HepG2 (cell line): ENCODE results near the gene ISG20L2. TPM values are rescaled to one million over a fixed set of nuclear protein-coding genes. Genes with fewer than 3 reads are reported as not detected.

Experiments used
- AHR ChIP-seq: IDR thresholded peaks from 2 replicates; pipeline ENCODE4 v1.6.1; 2018; ENCODE audit warnings: missing genetic modification reagents, missing compliant biosample characterization
- KLF16 ChIP-seq, 2 experiments: sonication (generic) in 1 of 2; formaldehyde crosslinking in 1 of 2; IDR thresholded peaks; 2 replicates each; pipeline versions ENCODE4 v1.6.1 to v1.8.0; 2016 to 2023; ENCODE audit warnings: missing genetic modification reagents in 2 of 2, missing compliant biosample characterization in 1 of 2
- RAD21 ChIP-seq: fragments of 450-650 bp; formaldehyde crosslinking; IDR thresholded peaks from 2 replicates; pipeline ENCODE4 v1.5.0; 2020; ENCODE audit warnings: mild to moderate bottlenecking
- RBM39 ChIP-seq: fragments of 200-400 bp; formaldehyde crosslinking; IDR thresholded peaks from one replicate; pipeline ENCODE4 v1.6.1; 2018; ENCODE audit warnings: antibody characterized with exemption, mild to moderate bottlenecking, low read depth, low read length; ENCODE audit not compliant: poor library complexity, severe bottlenecking
- ZMYM4 ChIP-seq: sonication (generic); formaldehyde crosslinking; IDR thresholded peaks from 2 replicates; pipeline ENCODE4 v1.8.1; 2023; ENCODE audit warnings: mild to moderate bottlenecking, missing genetic modification reagents
- ZNF292 ChIP-seq: sonication (generic); formaldehyde crosslinking; IDR thresholded peaks from 2 replicates; pipeline ENCODE4 v1.8.1; 2022; ENCODE audit warnings: mild to moderate bottlenecking, low read depth, missing genetic modification reagents, borderline replicate concordance
- ZNF589 ChIP-seq: sonication (generic); formaldehyde crosslinking; conservative IDR thresholded peaks from 2 replicates; pipeline ENCODE4 v1.8.0; 2022; ENCODE audit warnings: mild to moderate bottlenecking, moderate library complexity, missing genetic modification reagents
- ZNF737 ChIP-seq: sonication (generic); formaldehyde crosslinking; IDR thresholded peaks from 2 replicates; pipeline ENCODE4 v1.5.0; 2020; ENCODE audit warnings: missing genetic modification reagents, mild to moderate bottlenecking, borderline replicate concordance
- ZSCAN20 ChIP-seq: sonication (generic); formaldehyde crosslinking; IDR thresholded peaks from 2 replicates; pipeline ENCODE4 v1.4.0; 2020; ENCODE audit warnings: missing genetic modification reagents, mild to moderate bottlenecking, borderline replicate concordance
- polyA plus RNA-seq, 8 experiments: library from polyadenylated mRNA; depleted of rRNA in 3 of 8; stranded (reverse) in 7 of 8; unstranded in 1 of 8; fragments of >200 nt; fragmentation: Illumina TruSeq in 4 of 8; extraction: Trizol in 4 of 8; gene quantifications; 2 replicates each; pipeline versions ENCODE4 v1.2.1 to v1.2.3, GENCODE V29; 2011 to 2016; ENCODE audit warnings: low read depth in 4 of 8, missing spikeins in 1 of 8, mixed read lengths in 1 of 8; ENCODE audit not compliant: insufficient read depth in 1 of 8
- total RNA-seq, 5 experiments: library from RNA; depleted of rRNA; stranded (reverse); fragments of >200 nt; fragmentation: Illumina TruSeq; extraction: Trizol; gene quantifications; 2 replicates each; pipeline ENCODE4 v1.2.3, GENCODE V29; 2016; ENCODE audit warnings: low read depth in 1 of 5
- TF ChIP-seq, protein P1 (sequence below), 2 experiments: fragments of 450-650 bp in 1 of 2; sonication (generic) in 1 of 2; formaldehyde crosslinking in 1 of 2; IDR thresholded peaks; 2 replicates each; pipeline versions ENCODE4 v1.6.1 to v1.8.0; 2016 to 2022; ENCODE audit warnings: antibody characterized with exemption in 1 of 2, mild to moderate bottlenecking in 1 of 2, missing genetic modification reagents in 1 of 2
- TF ChIP-seq, protein P2 (sequence below): sonication (generic); formaldehyde crosslinking; IDR thresholded peaks from 2 replicates; pipeline ENCODE4 v1.5.1; 2020; ENCODE audit warnings: mild to moderate bottlenecking, moderate library complexity, missing genetic modification reagents
- TF ChIP-seq, protein P3 (sequence below): sonication (generic); formaldehyde crosslinking; IDR thresholded peaks from 2 replicates; pipeline ENCODE4 v1.4.0; 2020; ENCODE audit warnings: mild to moderate bottlenecking, missing genetic modification reagents
- TF ChIP-seq, protein P4 (sequence below): sonication (generic); formaldehyde crosslinking; IDR thresholded peaks from 2 replicates; pipeline ENCODE4 v1.4.0; 2020; ENCODE audit warnings: missing genetic modification reagents, borderline replicate concordance

The ISG20L2 gene
- total and polyA plus RNA-seq, 2 of the 13 experiments (the other 11 are each of a cell fraction or from before 2014, with no cell fraction given) = 19.8 to 21.3 TPM

DNA sequence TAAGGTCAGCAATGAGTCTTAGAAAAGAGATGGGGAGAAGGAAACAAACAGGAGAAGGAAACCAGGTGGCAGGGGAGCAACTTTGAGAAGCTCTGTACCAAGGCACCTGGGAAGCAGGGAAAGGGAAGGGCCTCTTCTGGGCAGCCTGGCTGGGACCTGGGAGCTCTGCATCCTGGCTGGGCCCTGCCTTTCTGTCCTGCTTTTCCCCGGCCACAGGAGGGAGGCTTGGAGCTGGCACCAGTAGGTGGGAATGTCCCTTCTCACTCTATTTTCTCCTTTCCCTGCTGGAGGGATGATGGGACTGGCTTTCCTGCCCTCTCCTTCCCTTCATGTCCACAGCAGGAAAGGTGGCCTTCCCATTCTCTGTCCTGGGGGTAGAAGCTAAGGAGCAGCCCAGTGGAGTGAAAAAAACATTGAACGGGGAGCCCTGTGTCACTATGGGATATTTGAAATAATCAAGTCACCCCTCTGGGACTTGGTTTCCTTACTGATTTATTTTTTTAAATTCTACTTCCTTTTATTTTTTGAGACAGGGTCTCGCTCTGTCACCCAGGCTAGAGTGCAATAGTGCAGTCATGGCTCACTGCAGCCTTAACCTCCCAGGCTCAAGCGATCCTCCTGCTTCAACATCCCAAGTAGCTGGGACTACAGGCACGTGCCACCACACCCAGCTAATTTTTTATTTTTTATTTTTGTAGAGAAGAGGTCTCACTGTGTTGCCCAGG is 46.2 kb downstream of the ISG20L2 start (continued):
- no peak for TF ChIP-seq ZNF737 (CRISPR knock-in tag)
- TF ChIP-seq, protein P1, sequence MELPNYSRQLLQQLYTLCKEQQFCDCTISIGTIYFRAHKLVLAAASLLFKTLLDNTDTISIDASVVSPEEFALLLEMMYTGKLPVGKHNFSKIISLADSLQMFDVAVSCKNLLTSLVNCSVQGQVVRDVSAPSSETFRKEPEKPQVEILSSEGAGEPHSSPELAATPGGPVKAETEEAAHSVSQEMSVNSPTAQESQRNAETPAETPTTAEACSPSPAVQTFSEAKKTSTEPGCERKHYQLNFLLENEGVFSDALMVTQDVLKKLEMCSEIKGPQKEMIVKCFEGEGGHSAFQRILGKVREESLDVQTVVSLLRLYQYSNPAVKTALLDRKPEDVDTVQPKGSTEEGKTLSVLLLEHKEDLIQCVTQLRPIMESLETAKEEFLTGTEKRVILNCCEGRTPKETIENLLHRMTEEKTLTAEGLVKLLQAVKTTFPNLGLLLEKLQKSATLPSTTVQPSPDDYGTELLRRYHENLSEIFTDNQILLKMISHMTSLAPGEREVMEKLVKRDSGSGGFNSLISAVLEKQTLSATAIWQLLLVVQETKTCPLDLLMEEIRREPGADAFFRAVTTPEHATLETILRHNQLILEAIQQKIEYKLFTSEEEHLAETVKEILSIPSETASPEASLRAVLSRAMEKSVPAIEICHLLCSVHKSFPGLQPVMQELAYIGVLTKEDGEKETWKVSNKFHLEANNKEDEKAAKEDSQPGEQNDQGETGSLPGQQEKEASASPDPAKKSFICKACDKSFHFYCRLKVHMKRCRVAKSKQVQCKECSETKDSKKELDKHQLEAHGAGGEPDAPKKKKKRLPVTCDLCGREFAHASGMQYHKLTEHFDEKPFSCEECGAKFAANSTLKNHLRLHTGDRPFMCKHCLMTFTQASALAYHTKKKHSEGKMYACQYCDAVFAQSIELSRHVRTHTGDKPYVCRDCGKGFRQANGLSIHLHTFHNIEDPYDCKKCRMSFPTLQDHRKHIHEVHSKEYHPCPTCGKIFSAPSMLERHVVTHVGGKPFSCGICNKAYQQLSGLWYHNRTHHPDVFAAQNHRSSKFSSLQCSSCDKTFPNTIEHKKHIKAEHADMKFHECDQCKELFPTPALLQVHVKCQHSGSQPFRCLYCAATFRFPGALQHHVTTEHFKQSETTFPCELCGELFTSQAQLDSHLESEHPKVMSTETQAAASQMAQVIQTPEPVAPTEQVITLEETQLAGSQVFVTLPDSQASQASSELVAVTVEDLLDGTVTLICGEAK (IDR thresholded peaks at IDR 0.05) = no peak
- TF ChIP-seq, protein P1 (CRISPR knock-in tag; IDR thresholded peaks at IDR 0.05) = no peak
- no peak for TF ChIP-seq RBM39
- no peak for TF ChIP-seq AHR
- TF ChIP-seq, protein P2, sequence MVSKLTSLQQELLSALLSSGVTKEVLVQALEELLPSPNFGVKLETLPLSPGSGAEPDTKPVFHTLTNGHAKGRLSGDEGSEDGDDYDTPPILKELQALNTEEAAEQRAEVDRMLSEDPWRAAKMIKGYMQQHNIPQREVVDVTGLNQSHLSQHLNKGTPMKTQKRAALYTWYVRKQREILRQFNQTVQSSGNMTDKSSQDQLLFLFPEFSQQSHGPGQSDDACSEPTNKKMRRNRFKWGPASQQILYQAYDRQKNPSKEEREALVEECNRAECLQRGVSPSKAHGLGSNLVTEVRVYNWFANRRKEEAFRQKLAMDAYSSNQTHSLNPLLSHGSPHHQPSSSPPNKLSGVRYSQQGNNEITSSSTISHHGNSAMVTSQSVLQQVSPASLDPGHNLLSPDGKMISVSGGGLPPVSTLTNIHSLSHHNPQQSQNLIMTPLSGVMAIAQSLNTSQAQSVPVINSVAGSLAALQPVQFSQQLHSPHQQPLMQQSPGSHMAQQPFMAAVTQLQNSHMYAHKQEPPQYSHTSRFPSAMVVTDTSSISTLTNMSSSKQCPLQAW (CRISPR knock-in tag) = no peak
- TF ChIP-seq ZMYM4 = no peak
- TF ChIP-seq, protein P3, sequence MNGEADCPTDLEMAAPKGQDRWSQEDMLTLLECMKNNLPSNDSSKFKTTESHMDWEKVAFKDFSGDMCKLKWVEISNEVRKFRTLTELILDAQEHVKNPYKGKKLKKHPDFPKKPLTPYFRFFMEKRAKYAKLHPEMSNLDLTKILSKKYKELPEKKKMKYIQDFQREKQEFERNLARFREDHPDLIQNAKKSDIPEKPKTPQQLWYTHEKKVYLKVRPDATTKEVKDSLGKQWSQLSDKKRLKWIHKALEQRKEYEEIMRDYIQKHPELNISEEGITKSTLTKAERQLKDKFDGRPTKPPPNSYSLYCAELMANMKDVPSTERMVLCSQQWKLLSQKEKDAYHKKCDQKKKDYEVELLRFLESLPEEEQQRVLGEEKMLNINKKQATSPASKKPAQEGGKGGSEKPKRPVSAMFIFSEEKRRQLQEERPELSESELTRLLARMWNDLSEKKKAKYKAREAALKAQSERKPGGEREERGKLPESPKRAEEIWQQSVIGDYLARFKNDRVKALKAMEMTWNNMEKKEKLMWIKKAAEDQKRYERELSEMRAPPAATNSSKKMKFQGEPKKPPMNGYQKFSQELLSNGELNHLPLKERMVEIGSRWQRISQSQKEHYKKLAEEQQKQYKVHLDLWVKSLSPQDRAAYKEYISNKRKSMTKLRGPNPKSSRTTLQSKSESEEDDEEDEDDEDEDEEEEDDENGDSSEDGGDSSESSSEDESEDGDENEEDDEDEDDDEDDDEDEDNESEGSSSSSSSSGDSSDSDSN (CRISPR knock-in tag) = peak; percentile 40; the same call in 1 of the 2 replicates
- TF ChIP-seq ZNF589 = no peak
- TF ChIP-seq RAD21 (CRISPR knock-in tag) = peak; percentile 40; the same call in 1 of the 2 replicates
- TF ChIP-seq ZSCAN20 = no peak
- no peak for TF ChIP-seq KLF16 (CRISPR knock-in tag; IDR thresholded peaks at IDR 0.05)
- TF ChIP-seq, protein P4, sequence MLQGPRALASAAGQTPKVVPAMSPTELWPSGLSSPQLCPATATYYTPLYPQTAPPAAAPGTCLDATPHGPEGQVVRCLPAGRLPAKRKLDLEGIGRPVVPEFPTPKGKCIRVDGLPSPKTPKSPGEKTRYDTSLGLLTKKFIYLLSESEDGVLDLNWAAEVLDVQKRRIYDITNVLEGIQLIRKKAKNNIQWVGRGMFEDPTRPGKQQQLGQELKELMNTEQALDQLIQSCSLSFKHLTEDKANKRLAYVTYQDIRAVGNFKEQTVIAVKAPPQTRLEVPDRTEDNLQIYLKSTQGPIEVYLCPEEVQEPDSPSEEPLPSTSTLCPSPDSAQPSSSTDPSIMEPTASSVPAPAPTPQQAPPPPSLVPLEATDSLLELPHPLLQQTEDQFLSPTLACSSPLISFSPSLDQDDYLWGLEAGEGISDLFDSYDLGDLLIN (CRISPR knock-in tag) = no peak
- no peak for TF ChIP-seq ZNF292 (CRISPR knock-in tag)
